ENCODE data around the gene PRXL2A. TPM values are rescaled to one million over a fixed set of nuclear protein-coding genes. Genes with fewer than 3 reads are reported as not detected.

The PRXL2A gene
- total and polyA plus RNA-seq, 2 experiments from 2014 or later = 31.8 to 51.7 TPM

DNA sequence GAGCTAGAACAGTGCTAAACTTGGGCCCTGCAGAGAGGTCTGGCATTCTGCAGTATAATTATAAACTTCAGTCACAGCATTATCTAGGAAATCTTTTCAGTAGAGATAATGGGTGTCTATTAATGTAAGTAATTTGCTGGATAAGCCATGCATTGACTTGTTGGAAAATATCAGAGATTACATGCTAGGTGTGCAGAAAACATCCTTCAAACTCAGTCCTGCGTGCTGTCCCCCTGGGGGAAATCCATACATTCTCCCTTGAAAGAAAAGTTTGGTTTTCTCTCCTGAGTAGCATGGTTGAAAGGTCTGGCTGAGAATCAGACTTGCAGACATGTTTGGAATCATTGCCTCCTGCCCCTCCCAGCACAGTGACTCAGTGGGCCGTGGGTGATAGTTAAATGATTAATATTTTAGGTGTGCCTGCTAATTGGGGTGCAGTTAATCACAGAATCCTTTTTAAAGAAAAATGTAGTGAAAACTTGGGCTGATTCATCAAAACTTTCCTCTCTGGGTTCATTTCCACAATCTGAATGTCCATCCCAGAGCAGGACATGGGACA lies 13.9 kb upstream of the PRXL2A start (continued):
- TF ChIP-seq, protein P1, sequence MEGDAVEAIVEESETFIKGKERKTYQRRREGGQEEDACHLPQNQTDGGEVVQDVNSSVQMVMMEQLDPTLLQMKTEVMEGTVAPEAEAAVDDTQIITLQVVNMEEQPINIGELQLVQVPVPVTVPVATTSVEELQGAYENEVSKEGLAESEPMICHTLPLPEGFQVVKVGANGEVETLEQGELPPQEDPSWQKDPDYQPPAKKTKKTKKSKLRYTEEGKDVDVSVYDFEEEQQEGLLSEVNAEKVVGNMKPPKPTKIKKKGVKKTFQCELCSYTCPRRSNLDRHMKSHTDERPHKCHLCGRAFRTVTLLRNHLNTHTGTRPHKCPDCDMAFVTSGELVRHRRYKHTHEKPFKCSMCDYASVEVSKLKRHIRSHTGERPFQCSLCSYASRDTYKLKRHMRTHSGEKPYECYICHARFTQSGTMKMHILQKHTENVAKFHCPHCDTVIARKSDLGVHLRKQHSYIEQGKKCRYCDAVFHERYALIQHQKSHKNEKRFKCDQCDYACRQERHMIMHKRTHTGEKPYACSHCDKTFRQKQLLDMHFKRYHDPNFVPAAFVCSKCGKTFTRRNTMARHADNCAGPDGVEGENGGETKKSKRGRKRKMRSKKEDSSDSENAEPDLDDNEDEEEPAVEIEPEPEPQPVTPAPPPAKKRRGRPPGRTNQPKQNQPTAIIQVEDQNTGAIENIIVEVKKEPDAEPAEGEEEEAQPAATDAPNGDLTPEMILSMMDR (conservative IDR thresholded peaks at IDR 0.05; ENCODE audit: low read depth in 2 of 2) = no peak
- TF ChIP-seq, protein P2, sequence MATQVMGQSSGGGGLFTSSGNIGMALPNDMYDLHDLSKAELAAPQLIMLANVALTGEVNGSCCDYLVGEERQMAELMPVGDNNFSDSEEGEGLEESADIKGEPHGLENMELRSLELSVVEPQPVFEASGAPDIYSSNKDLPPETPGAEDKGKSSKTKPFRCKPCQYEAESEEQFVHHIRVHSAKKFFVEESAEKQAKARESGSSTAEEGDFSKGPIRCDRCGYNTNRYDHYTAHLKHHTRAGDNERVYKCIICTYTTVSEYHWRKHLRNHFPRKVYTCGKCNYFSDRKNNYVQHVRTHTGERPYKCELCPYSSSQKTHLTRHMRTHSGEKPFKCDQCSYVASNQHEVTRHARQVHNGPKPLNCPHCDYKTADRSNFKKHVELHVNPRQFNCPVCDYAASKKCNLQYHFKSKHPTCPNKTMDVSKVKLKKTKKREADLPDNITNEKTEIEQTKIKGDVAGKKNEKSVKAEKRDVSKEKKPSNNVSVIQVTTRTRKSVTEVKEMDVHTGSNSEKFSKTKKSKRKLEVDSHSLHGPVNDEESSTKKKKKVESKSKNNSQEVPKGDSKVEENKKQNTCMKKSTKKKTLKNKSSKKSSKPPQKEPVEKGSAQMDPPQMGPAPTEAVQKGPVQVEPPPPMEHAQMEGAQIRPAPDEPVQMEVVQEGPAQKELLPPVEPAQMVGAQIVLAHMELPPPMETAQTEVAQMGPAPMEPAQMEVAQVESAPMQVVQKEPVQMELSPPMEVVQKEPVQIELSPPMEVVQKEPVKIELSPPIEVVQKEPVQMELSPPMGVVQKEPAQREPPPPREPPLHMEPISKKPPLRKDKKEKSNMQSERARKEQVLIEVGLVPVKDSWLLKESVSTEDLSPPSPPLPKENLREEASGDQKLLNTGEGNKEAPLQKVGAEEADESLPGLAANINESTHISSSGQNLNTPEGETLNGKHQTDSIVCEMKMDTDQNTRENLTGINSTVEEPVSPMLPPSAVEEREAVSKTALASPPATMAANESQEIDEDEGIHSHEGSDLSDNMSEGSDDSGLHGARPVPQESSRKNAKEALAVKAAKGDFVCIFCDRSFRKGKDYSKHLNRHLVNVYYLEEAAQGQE (IDR thresholded peaks at IDR 0.05; ENCODE audit: unreplicated experiment) = no peak
- TF ChIP-seq STAT1 (IDR thresholded peaks at IDR 0.05; ENCODE audit: unreplicated experiment) (no peak), JUNB (IDR thresholded peaks at IDR 0.05; ENCODE audit: unreplicated experiment) (no peak), ZNF114 (CRISPR knock-in tag; IDR thresholded peaks at IDR 0.05) (no peak), EZH2phosphoT487 (IDR thresholded peaks at IDR 0.05; ENCODE audit: unreplicated experiment) (no peak), NANOG (IDR thresholded peaks at IDR 0.05; ENCODE audit: borderline replicate concordance) (no peak), ZNF331 (CRISPR knock-in tag; IDR thresholded peaks at IDR 0.05; ENCODE audit: low read depth) (no peak), EZH2 (IDR thresholded peaks at IDR 0.05; ENCODE audit: low read depth, unreplicated experiment) (no peak)
- TF ChIP-seq, protein P3, sequence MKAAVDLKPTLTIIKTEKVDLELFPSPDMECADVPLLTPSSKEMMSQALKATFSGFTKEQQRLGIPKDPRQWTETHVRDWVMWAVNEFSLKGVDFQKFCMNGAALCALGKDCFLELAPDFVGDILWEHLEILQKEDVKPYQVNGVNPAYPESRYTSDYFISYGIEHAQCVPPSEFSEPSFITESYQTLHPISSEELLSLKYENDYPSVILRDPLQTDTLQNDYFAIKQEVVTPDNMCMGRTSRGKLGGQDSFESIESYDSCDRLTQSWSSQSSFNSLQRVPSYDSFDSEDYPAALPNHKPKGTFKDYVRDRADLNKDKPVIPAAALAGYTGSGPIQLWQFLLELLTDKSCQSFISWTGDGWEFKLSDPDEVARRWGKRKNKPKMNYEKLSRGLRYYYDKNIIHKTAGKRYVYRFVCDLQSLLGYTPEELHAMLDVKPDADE (IDR thresholded peaks at IDR 0.05) = no peak

DNA sequence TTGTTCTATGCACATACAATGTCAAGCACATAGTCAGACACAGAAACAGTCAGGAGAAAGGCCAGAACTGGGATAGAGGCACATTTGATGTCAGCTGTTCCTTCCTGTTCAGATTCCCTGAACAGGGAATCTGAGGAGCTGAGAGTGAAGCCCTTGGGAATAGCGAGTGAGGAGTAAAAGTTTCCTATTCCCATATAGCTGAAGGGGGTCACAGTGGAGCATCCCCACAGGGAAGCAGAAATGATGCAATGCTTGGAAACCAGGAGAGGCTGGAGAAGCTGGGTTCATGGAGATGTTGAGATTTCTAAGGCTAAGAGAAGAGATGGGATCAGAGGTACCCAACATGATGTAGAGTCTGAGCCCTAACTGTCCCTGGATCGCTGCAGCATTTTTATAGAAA lies 11.3 kb upstream of the PRXL2A start:
- TF ChIP-seq POLR2AphosphoS5 (IDR thresholded peaks at IDR 0.05; ENCODE audit: low read depth) = no peak
- H3K27ac Mint-ChIP-seq = no peak overlapping the region
- Histone ChIP-seq H4K20me1 (replicated peaks; ENCODE audit: insufficient read depth) (no peaks in the 10 kb centered on the region), H3K36me3 (ENCODE audit: insufficient read depth) (no peaks in the 10 kb centered on the region), H3K27ac (ENCODE audit: low read depth) (no peak overlapping the region), H3K9me2 (ENCODE audit: insufficient read depth) (no peaks in the 10 kb centered on the region), H3K79me2 (replicated peaks; ENCODE audit: insufficient read depth) (no peaks in the 10 kb centered on the region), H3K4me1 (ENCODE audit: insufficient read depth) (no peaks in the 10 kb centered on the region), H3K27me3 (ENCODE audit: insufficient read depth) (no peaks in the 10 kb centered on the region), H3K4me3 (no peak overlapping the region), H3F3A (replicated peaks; ENCODE audit: low read depth) (no peaks in the 10 kb centered on the region), H2AFZ (no peak overlapping the region), H3K4me2 (no peak overlapping the region)
- ATAC-seq = no peak
- H3K9me3 Mint-ChIP-seq = no peaks in the 10 kb centered on the region; the same call in 2 of the 3 replicates
- no peaks in the 10 kb centered on the region for H3K36me3 Mint-ChIP-seq (ENCODE audit: low read depth)
- no peak overlapping the region for H3K4me3 Mint-ChIP-seq
- no peak for DNase-seq (ENCODE audit: low spot score)
- H3K4me1 Mint-ChIP-seq = no peaks in the 10 kb centered on the region
- H3K27me3 Mint-ChIP-seq (ENCODE audit: insufficient read depth, low read depth, poor library complexity) = no peaks in the 10 kb centered on the region

Data from GM23338 (cell line).